WTC11 (cell line): ENCODE results near the gene PSD2. TPM values are rescaled to one million over a fixed set of nuclear protein-coding genes. Genes with fewer than 3 reads are reported as not detected.

Experiments used
- ATAC-seq: fragments of 200-7000 bp; cut with Tn5 transposase; 2 replicates; pipeline ENCODE4 v1.10.0; 2021; ENCODE audit warnings: mild to moderate bottlenecking, moderate library complexity
- CTCF ChIA-PET: fragments of 300-600 bp; sonication (Branson Sonifier 250); formaldehyde crosslinking; loops from one replicate; lab custom pipeline; 2021; ENCODE audit warnings: antibody characterized with exemption; lab: Charles Lee
- POLR2A ChIA-PET: fragments of 350-600 bp; sonication (Branson Sonifier 250); formaldehyde crosslinking; loops from one replicate; lab custom pipeline; 2021; ENCODE audit warnings: antibody characterized with exemption; lab: Charles Lee
- DNase-seq: peaks from one replicate; pipeline ENCODE4 v3.0.0; 2021; ENCODE audit warnings: low spot score
- H3K27ac Mint-ChIP-seq: 2 replicates; pipeline ENCODE4 v1.8.0; 2021; ENCODE audit warnings: mixed read lengths
- H3K27me3 Mint-ChIP-seq: 2 replicates; pipeline ENCODE4 v1.8.0; 2021; ENCODE audit warnings: low read depth, mild to moderate bottlenecking, moderate library complexity, mixed read lengths
- H3K36me3 Mint-ChIP-seq: 2 replicates; pipeline ENCODE4 v1.8.0; 2021; ENCODE audit warnings: mixed read lengths
- H3K4me1 Mint-ChIP-seq: 2 replicates; pipeline ENCODE4 v1.8.0; 2022; ENCODE audit warnings: mixed read lengths
- H3K4me3 Mint-ChIP-seq: 2 replicates; pipeline ENCODE4 v1.8.0; 2021; ENCODE audit warnings: mild to moderate bottlenecking, moderate library complexity, mixed read lengths
- H3K9me3 Mint-ChIP-seq: 2 replicates; pipeline ENCODE4 v1.8.0; 2021; ENCODE audit warnings: mixed read lengths
- CREB1 ChIP-seq: sonication (generic); formaldehyde crosslinking; IDR thresholded peaks from 2 replicates; pipeline ENCODE4 v1.8.0; 2023; ENCODE audit warnings: mild to moderate bottlenecking, missing genetic modification reagents
- CREM ChIP-seq: sonication (generic); formaldehyde crosslinking; IDR thresholded peaks from 2 replicates; pipeline ENCODE4 v1.8.1; 2022; ENCODE audit warnings: mild to moderate bottlenecking, missing genetic modification reagents, moderate library complexity
- ELF4 ChIP-seq: sonication (generic); formaldehyde crosslinking; IDR thresholded peaks from 2 replicates; pipeline ENCODE4 v1.8.1; 2022; ENCODE audit warnings: low read depth, mild to moderate bottlenecking, moderate library complexity, missing genetic modification reagents
- EMX1 ChIP-seq: fragments of 250-450 bp; sonication (Bioruptor Pico); IDR thresholded peaks from 2 replicates; pipeline ENCODE4 v1.8.0; 2021; ENCODE audit warnings: mild to moderate bottlenecking
- ESRRA ChIP-seq: sonication (generic); formaldehyde crosslinking; IDR thresholded peaks from 2 replicates; pipeline ENCODE4 v1.8.1; 2022; ENCODE audit warnings: mild to moderate bottlenecking, missing genetic modification reagents, borderline replicate concordance
- FOXK1 ChIP-seq: sonication (generic); formaldehyde crosslinking; IDR thresholded peaks from 2 replicates; pipeline ENCODE4 v1.8.0; 2022; ENCODE audit warnings: mild to moderate bottlenecking, moderate library complexity, missing genetic modification reagents
- FOXP1 ChIP-seq: sonication (generic); formaldehyde crosslinking; IDR thresholded peaks from 2 replicates; pipeline ENCODE4 v1.8.0; 2022; ENCODE audit warnings: missing genetic modification reagents, mild to moderate bottlenecking, moderate library complexity, borderline replicate concordance
- GABPB1 ChIP-seq: sonication (generic); formaldehyde crosslinking; IDR thresholded peaks from 2 replicates; pipeline ENCODE4 v1.8.1; 2023; ENCODE audit warnings: mild to moderate bottlenecking, missing genetic modification reagents
- KAT7 ChIP-seq: sonication (generic); formaldehyde crosslinking; IDR thresholded peaks from 2 replicates; pipeline ENCODE4 v1.8.1; 2023; ENCODE audit warnings: missing genetic modification reagents, mild to moderate bottlenecking, borderline replicate concordance
- NR2C2 ChIP-seq: sonication (generic); formaldehyde crosslinking; IDR thresholded peaks from 2 replicates; pipeline ENCODE4 v1.8.0; 2022; ENCODE audit warnings: mild to moderate bottlenecking, missing genetic modification reagents
- NR3C1 ChIP-seq: sonication (generic); formaldehyde crosslinking; conservative IDR thresholded peaks from 2 replicates; pipeline ENCODE4 v1.8.1; 2023; ENCODE audit warnings: low read depth, mild to moderate bottlenecking, missing genetic modification reagents
- OVOL2 ChIP-seq: fragments of 250-450 bp; sonication (Bioruptor Pico); IDR thresholded peaks from 2 replicates; pipeline ENCODE4 v1.9.0; 2021; ENCODE audit warnings: mild to moderate bottlenecking, borderline replicate concordance
- TEAD1 ChIP-seq: sonication (generic); formaldehyde crosslinking; IDR thresholded peaks from 2 replicates; pipeline ENCODE4 v1.8.0; 2022; ENCODE audit warnings: mild to moderate bottlenecking, missing genetic modification reagents
- ZNF138 ChIP-seq: sonication (generic); formaldehyde crosslinking; conservative IDR thresholded peaks from 2 replicates; pipeline ENCODE4 v1.8.1; 2022; ENCODE audit warnings: mild to moderate bottlenecking, moderate library complexity, missing genetic modification reagents
- ZNF416 ChIP-seq: fragments of 250-450 bp; sonication (Bioruptor Pico); IDR thresholded peaks from 2 replicates; pipeline ENCODE4 v1.9.0; 2021; ENCODE audit warnings: mild to moderate bottlenecking, inconsistent platforms
- total RNA-seq: library from RNA; stranded (reverse); gene quantifications from 3 replicates; pipeline ENCODE4 v1.2.3, GENCODE V29; 2021
- TF ChIP-seq, protein P1 (sequence below): sonication (generic); formaldehyde crosslinking; IDR thresholded peaks from 2 replicates; pipeline ENCODE4 v1.8.1; 2022; ENCODE audit warnings: missing genetic modification reagents, borderline replicate concordance
- TF ChIP-seq, protein P2 (sequence below): sonication (generic); formaldehyde crosslinking; IDR thresholded peaks from 2 replicates; pipeline ENCODE4 v1.8.1; 2023; ENCODE audit warnings: mild to moderate bottlenecking, missing genetic modification reagents, moderate library complexity
- TF ChIP-seq, protein P3 (sequence below): sonication (generic); formaldehyde crosslinking; conservative IDR thresholded peaks from 2 replicates; pipeline ENCODE4 v1.8.1; 2023; ENCODE audit warnings: mild to moderate bottlenecking, low read depth, missing genetic modification reagents, moderate library complexity
- TF ChIP-seq, protein P4 (sequence below): fragments of 250-450 bp; sonication (Bioruptor Pico); IDR thresholded peaks from 2 replicates; pipeline ENCODE4 v2.1.2; 2022; ENCODE audit warnings: mild to moderate bottlenecking, moderate library complexity
- TF ChIP-seq, protein P5 (sequence below): sonication (generic); formaldehyde crosslinking; IDR thresholded peaks from 2 replicates; pipeline ENCODE4 v1.8.0; 2022; ENCODE audit warnings: mild to moderate bottlenecking, missing genetic modification reagents
- TF ChIP-seq, protein P6 (sequence below): fragments of 250-450 bp; sonication (Bioruptor Pico); IDR thresholded peaks from 2 replicates; pipeline ENCODE4 v1.9.0; 2021; ENCODE audit warnings: mild to moderate bottlenecking

The PSD2 gene
- total RNA-seq, 1 experiment from 2014 or later: 0.57 TPM

DNA sequence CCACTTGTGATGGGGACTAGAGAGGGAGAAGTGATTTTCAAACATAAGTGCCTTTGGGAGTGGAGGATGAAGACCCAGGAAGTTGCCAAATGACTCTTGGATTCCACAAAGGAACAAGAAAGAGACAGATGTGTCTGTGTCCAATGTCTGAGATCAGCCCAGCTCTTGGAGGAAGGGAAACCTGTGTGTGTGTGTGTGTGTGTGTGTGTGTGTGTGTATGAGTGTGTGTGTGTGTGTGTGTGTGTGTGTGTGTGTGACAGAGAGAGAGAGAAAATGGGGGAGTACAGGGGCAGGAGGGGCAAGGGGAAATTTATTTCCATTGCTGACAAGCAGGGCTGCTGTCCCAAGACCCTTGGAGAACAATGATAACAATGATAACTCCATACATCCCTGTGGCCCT is 72.0 kb downstream of the PSD2 start:
- no peaks in the 10 kb centered on the region for H3K9me3 Mint-ChIP-seq
- H3K36me3 Mint-ChIP-seq: no peaks in the 10 kb centered on the region
- H3K27me3 Mint-ChIP-seq: peaks cover 3% of the 10 kb centered on the region
- no peak overlapping the region for H3K27ac Mint-ChIP-seq
- DNase-seq: no peak
- CTCF ChIA-PET: interaction anchor here (3.3 kb wide), 1 partner anchor 101 kb away, joined by 19 read pairs; no protein-coding TSS in a partner anchor
- H3K4me1 Mint-ChIP-seq: peaks cover 12% of the 10 kb centered on the region
- no peak for TF ChIP-seq ELF4 (CRISPR knock-in tag)
- TF ChIP-seq EMX1: no peak
- no peak for TF ChIP-seq NR2C2 (CRISPR knock-in tag)
- TF ChIP-seq CREM (CRISPR knock-in tag): no peak
- TF ChIP-seq KAT7 (CRISPR knock-in tag): no peak
- no peak for TF ChIP-seq GABPB1 (CRISPR knock-in tag)
- no peak for TF ChIP-seq ZNF416 (CRISPR knock-in tag)
- TF ChIP-seq, protein P1, sequence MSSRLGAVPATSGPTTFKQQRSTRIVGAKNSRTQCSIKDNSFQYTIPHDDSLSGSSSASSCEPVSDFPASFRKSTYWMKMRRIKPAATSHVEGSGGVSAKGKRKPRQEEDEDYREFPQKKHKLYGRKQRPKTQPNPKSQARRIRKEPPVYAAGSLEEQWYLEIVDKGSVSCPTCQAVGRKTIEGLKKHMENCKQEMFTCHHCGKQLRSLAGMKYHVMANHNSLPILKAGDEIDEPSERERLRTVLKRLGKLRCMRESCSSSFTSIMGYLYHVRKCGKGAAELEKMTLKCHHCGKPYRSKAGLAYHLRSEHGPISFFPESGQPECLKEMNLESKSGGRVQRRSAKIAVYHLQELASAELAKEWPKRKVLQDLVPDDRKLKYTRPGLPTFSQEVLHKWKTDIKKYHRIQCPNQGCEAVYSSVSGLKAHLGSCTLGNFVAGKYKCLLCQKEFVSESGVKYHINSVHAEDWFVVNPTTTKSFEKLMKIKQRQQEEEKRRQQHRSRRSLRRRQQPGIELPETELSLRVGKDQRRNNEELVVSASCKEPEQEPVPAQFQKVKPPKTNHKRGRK (CRISPR knock-in tag): no peak
- TF ChIP-seq, protein P2, sequence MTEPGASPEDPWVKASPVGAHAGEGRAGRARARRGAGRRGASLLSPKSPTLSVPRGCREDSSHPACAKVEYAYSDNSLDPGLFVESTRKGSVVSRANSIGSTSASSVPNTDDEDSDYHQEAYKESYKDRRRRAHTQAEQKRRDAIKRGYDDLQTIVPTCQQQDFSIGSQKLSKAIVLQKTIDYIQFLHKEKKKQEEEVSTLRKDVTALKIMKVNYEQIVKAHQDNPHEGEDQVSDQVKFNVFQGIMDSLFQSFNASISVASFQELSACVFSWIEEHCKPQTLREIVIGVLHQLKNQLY (CRISPR knock-in tag): no peak
- no peak for TF ChIP-seq TEAD1 (CRISPR knock-in tag)
- TF ChIP-seq NR3C1 (CRISPR knock-in tag): no peak
- TF ChIP-seq, protein P3, sequence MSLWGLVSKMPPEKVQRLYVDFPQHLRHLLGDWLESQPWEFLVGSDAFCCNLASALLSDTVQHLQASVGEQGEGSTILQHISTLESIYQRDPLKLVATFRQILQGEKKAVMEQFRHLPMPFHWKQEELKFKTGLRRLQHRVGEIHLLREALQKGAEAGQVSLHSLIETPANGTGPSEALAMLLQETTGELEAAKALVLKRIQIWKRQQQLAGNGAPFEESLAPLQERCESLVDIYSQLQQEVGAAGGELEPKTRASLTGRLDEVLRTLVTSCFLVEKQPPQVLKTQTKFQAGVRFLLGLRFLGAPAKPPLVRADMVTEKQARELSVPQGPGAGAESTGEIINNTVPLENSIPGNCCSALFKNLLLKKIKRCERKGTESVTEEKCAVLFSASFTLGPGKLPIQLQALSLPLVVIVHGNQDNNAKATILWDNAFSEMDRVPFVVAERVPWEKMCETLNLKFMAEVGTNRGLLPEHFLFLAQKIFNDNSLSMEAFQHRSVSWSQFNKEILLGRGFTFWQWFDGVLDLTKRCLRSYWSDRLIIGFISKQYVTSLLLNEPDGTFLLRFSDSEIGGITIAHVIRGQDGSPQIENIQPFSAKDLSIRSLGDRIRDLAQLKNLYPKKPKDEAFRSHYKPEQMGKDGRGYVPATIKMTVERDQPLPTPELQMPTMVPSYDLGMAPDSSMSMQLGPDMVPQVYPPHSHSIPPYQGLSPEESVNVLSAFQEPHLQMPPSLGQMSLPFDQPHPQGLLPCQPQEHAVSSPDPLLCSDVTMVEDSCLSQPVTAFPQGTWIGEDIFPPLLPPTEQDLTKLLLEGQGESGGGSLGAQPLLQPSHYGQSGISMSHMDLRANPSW (CRISPR knock-in tag): no peak
- TF ChIP-seq, protein P4, sequence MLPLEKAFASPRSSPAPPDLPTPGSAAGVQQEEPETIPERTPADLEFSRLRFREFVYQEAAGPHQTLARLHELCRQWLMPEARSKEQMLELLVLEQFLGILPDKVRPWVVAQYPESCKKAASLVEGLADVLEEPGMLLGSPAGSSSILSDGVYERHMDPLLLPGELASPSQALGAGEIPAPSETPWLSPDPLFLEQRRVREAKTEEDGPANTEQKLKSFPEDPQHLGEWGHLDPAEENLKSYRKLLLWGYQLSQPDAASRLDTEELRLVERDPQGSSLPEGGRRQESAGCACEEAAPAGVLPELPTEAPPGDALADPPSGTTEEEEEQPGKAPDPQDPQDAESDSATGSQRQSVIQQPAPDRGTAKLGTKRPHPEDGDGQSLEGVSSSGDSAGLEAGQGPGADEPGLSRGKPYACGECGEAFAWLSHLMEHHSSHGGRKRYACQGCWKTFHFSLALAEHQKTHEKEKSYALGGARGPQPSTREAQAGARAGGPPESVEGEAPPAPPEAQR (CRISPR knock-in tag): no peak
- TF ChIP-seq OVOL2 (CRISPR knock-in tag): no peak
- TF ChIP-seq, all 79 proteins: peak for 0
- no peak for ATAC-seq
- H3K4me3 Mint-ChIP-seq: no peak overlapping the region
- POLR2A ChIA-PET: interaction anchor here (0.5 kb wide), 1 partner anchor 112 kb away, joined by 3 read pairs; no protein-coding TSS in a partner anchor

DNA sequence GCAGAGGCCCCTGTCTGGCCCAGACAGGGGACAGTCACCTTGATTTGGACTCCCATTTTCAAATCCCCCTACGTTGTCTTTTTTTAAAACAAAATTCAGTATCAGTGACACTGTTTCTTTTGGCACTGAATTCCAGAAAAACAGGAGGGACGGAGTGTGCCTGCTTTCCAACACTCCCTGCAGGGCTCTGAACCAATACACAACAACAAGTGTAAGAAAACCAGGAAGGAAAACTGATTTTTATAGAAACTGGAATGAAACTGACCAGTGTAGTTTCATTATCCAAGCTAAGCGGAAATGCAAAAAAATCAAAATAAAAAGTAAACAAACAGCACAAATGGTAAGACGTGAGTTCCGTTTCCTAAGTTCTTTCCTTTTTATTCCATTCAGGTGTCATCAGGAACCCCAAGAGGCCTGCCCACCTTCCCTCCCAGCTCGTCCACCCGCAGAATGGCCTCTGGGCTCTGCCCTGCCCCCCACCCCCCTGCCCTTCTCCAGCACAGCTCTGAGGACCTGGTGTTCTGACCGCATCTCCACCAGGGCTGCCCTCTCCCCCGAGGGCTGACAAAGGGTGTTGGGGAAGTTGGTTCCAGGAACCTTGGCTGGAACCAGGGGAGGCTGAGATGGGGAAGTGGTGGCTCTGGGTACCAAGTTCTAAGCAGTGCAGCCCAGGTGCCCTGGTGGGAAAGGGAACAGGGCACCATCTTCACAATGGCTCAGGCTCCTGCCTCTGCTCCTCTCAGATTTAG is 73.6 kb downstream of the PSD2 start:
- ChIA-PET POLR2A (no interaction called here), CTCF (interaction anchor here (0.8 to 2.0 kb wide), 4 partner anchors 81 to 100 kb away, joined by 3 to 15 read pairs (median 3); no protein-coding TSS in a partner anchor)
- no peak for ATAC-seq
- no peak for TF ChIP-seq CREB1 (CRISPR knock-in tag)
- TF ChIP-seq ESRRA (CRISPR knock-in tag): no peak
- no peak for TF ChIP-seq FOXK1
- TF ChIP-seq, protein P5, sequence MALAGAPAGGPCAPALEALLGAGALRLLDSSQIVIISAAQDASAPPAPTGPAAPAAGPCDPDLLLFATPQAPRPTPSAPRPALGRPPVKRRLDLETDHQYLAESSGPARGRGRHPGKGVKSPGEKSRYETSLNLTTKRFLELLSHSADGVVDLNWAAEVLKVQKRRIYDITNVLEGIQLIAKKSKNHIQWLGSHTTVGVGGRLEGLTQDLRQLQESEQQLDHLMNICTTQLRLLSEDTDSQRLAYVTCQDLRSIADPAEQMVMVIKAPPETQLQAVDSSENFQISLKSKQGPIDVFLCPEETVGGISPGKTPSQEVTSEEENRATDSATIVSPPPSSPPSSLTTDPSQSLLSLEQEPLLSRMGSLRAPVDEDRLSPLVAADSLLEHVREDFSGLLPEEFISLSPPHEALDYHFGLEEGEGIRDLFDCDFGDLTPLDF (CRISPR knock-in tag): no peak
- TF ChIP-seq, protein P6, sequence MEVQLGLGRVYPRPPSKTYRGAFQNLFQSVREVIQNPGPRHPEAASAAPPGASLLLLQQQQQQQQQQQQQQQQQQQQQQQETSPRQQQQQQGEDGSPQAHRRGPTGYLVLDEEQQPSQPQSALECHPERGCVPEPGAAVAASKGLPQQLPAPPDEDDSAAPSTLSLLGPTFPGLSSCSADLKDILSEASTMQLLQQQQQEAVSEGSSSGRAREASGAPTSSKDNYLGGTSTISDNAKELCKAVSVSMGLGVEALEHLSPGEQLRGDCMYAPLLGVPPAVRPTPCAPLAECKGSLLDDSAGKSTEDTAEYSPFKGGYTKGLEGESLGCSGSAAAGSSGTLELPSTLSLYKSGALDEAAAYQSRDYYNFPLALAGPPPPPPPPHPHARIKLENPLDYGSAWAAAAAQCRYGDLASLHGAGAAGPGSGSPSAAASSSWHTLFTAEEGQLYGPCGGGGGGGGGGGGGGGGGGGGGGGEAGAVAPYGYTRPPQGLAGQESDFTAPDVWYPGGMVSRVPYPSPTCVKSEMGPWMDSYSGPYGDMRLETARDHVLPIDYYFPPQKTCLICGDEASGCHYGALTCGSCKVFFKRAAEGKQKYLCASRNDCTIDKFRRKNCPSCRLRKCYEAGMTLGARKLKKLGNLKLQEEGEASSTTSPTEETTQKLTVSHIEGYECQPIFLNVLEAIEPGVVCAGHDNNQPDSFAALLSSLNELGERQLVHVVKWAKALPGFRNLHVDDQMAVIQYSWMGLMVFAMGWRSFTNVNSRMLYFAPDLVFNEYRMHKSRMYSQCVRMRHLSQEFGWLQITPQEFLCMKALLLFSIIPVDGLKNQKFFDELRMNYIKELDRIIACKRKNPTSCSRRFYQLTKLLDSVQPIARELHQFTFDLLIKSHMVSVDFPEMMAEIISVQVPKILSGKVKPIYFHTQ (CRISPR knock-in tag): no peak
- TF ChIP-seq FOXP1 (CRISPR knock-in tag): no peak
- no peak for TF ChIP-seq ZNF138
- H3K27me3 Mint-ChIP-seq: peaks cover 3% of the 10 kb centered on the region
- no peak overlapping the region for H3K27ac Mint-ChIP-seq
- H3K9me3 Mint-ChIP-seq: no peaks in the 10 kb centered on the region
- H3K4me3 Mint-ChIP-seq: no peak overlapping the region
- DNase-seq: no peak
- no peaks in the 10 kb centered on the region for H3K36me3 Mint-ChIP-seq
- H3K4me1 Mint-ChIP-seq: peaks cover 17% of the 10 kb centered on the region
